Hepatocyte (in vitro differentiated cells): ENCODE results near the gene NEU4. TPM values are rescaled to one million over a fixed set of nuclear protein-coding genes. Genes with fewer than 3 reads are reported as not detected.

ENCODE experiments used
- DNase-seq: peaks from one replicate; pipeline ENCODE4 v3.0.0-alpha.2; 2016; ENCODE audit warnings: low spot score
- H2AFZ ChIP-seq: fragments of 200-600 bp; sonication (generic); 2 replicates; pipeline ENCODE4 v1.6.0; 2016; ENCODE audit warnings: antibody characterized with exemption, mild to moderate bottlenecking
- H3K27ac ChIP-seq: fragments of 200-600 bp; sonication (generic); 2 replicates; pipeline ENCODE4 v1.5.1; 2016; ENCODE audit warnings: mild to moderate bottlenecking
- H3K27me3 ChIP-seq: fragments of 200-600 bp; sonication (generic); 2 replicates; pipeline ENCODE4 v1.6.1; 2016
- H3K36me3 ChIP-seq: fragments of 200-600 bp; sonication (generic); replicated peaks from 2 replicates; pipeline ENCODE4 v1.5.1; 2016; ENCODE audit warnings: low read depth; ENCODE audit not compliant: insufficient read depth
- H3K4me1 ChIP-seq: fragments of 200-600 bp; sonication (generic); 2 replicates; pipeline ENCODE4 v1.5.1; 2016; ENCODE audit warnings: mild to moderate bottlenecking, moderate library complexity; ENCODE audit not compliant: insufficient read depth
- H3K4me2 ChIP-seq: fragments of 200-600 bp; sonication (generic); 2 replicates; pipeline ENCODE4 v1.6.0; 2016
- H3K4me3 ChIP-seq: fragments of 200-600 bp; sonication (generic); 2 replicates; pipeline ENCODE4 v1.5.1; 2016; ENCODE audit warnings: mild to moderate bottlenecking
- H3K79me2 ChIP-seq: fragments of 200-600 bp; sonication (generic); 2 replicates; pipeline ENCODE4 v1.6.0; 2017; ENCODE audit warnings: mild to moderate bottlenecking
- H3K9me2 ChIP-seq: fragments of 200-600 bp; sonication (generic); replicated peaks from 2 replicates; pipeline ENCODE4 v1.6.0; 2017; ENCODE audit warnings: mild to moderate bottlenecking; ENCODE audit not compliant: insufficient read depth
- H3K9me3 ChIP-seq: fragments of 200-600 bp; sonication (generic); 2 replicates; pipeline ENCODE4 v1.5.1; 2016; ENCODE audit warnings: low read depth, mild to moderate bottlenecking
- H4K20me1 ChIP-seq: fragments of 200-600 bp; sonication (generic); 2 replicates; pipeline ENCODE4 v1.6.0; 2016; ENCODE audit warnings: mild to moderate bottlenecking; ENCODE audit not compliant: insufficient read depth, poor library complexity, severe bottlenecking
- EZH2 ChIP-seq: fragments of 200-600 bp; sonication (generic); IDR thresholded peaks from 2 replicates; pipeline ENCODE4 v1.6.1; 2016; ENCODE audit warnings: antibody characterized with exemption, mild to moderate bottlenecking, borderline replicate concordance
- EZH2phosphoT487 ChIP-seq: fragments of 200-600 bp; sonication (generic); IDR thresholded peaks from one replicate; pipeline ENCODE4 v1.6.1; 2018; ENCODE audit warnings: antibody characterized with exemption, mild to moderate bottlenecking, low read depth, moderate library complexity; ENCODE audit not compliant: unreplicated experiment, severe bottlenecking
- WGBS: methylation state at CpG from one replicate; pipeline ENCODE4 v1.1.6; 2016; ENCODE audit warnings: low lambda C conversion rate; ENCODE audit errors: missing lambda C conversion rate; 5-methylcytosine and 5-hydroxymethylcytosine counted together
- polyA plus RNA-seq: library from polyadenylated mRNA; unstranded; fragments of >200 nt; fragmentation: Nextera tagmentation; extraction: Ambion mirVana; gene quantifications from 2 replicates; pipeline ENCODE4 v1.2.1, GENCODE V29; 2016
- total RNA-seq: library from RNA; depleted of rRNA; stranded (reverse); fragments of >200 nt; gene quantifications from 2 replicates; pipeline ENCODE4 v1.2.3, GENCODE V29; 2014
- TF ChIP-seq, protein P1 (sequence below): fragments of 200-600 bp; sonication (generic); IDR thresholded peaks from 2 replicates; pipeline ENCODE4 v1.5.1; 2016; ENCODE audit warnings: antibody characterized with exemption, mild to moderate bottlenecking; ENCODE audit not compliant: poor library complexity

NEU4 gene
- total and polyA plus RNA-seq, 2 experiments from 2014 or later, result 6.8 to 10.2 TPM

DNA sequence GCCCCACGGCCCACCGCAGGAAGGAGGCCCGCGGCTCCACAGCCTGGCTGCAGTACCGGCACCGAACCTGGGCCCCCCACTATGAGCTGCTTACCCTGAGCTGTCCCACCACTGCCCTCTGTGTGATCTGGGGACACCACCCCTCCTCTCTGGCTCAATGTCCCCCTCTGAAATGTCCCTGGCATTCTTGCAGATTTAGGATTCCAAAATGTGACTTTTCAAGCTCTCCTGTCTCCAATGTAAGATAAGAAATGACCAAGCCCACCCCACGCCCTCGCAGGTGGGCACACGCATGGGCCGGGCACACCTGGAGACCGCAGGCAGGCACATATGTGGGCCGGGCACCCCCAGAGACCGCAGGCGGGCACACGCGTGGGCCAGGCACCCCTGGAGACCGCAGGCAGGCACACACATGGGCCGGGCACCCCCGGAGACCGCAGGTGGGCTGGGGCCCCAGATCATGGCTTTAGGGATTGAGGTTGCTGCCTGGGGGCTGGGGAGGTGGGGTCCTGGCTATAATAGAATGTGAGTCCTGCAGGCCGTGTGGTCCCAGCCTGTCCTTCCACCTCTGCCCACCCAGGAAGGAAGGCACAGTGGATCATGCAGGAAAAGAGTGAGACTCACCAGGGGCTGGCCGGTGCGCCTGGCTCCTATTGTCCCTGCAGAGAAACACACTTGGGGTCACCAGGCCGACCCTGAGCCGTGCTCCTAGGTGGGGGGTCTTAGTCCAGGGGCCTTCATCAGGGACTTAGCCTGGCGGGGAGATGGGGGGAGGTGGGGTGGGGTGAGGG, 42.5 kb downstream of the NEU4 start:
- TF ChIP-seq EZH2 (no peak), EZH2phosphoT487 (no peak)
- TF ChIP-seq, protein P1, sequence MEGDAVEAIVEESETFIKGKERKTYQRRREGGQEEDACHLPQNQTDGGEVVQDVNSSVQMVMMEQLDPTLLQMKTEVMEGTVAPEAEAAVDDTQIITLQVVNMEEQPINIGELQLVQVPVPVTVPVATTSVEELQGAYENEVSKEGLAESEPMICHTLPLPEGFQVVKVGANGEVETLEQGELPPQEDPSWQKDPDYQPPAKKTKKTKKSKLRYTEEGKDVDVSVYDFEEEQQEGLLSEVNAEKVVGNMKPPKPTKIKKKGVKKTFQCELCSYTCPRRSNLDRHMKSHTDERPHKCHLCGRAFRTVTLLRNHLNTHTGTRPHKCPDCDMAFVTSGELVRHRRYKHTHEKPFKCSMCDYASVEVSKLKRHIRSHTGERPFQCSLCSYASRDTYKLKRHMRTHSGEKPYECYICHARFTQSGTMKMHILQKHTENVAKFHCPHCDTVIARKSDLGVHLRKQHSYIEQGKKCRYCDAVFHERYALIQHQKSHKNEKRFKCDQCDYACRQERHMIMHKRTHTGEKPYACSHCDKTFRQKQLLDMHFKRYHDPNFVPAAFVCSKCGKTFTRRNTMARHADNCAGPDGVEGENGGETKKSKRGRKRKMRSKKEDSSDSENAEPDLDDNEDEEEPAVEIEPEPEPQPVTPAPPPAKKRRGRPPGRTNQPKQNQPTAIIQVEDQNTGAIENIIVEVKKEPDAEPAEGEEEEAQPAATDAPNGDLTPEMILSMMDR, result no peak
- DNase-seq, result no peak
- H3K27ac ChIP-seq, result no peak overlapping the region
- H3K36me3 ChIP-seq, result no peaks in the 10 kb centered on the region
- 96% methylated on average over 25 of the region's 26 CpGs for WGBS
- no peak overlapping the region for H2AFZ ChIP-seq
- no peaks in the 10 kb centered on the region for H4K20me1 ChIP-seq
- H3K9me3 ChIP-seq, result no peaks in the 10 kb centered on the region
- H3K9me2 ChIP-seq, result no peaks in the 10 kb centered on the region
- no peaks in the 10 kb centered on the region for H3K4me1 ChIP-seq
- H3K79me2 ChIP-seq, result no peaks in the 10 kb centered on the region
- H3K4me3 ChIP-seq, result no peak overlapping the region
- no peaks in the 10 kb centered on the region for H3K27me3 ChIP-seq
- no peak overlapping the region for H3K4me2 ChIP-seq

DNA sequence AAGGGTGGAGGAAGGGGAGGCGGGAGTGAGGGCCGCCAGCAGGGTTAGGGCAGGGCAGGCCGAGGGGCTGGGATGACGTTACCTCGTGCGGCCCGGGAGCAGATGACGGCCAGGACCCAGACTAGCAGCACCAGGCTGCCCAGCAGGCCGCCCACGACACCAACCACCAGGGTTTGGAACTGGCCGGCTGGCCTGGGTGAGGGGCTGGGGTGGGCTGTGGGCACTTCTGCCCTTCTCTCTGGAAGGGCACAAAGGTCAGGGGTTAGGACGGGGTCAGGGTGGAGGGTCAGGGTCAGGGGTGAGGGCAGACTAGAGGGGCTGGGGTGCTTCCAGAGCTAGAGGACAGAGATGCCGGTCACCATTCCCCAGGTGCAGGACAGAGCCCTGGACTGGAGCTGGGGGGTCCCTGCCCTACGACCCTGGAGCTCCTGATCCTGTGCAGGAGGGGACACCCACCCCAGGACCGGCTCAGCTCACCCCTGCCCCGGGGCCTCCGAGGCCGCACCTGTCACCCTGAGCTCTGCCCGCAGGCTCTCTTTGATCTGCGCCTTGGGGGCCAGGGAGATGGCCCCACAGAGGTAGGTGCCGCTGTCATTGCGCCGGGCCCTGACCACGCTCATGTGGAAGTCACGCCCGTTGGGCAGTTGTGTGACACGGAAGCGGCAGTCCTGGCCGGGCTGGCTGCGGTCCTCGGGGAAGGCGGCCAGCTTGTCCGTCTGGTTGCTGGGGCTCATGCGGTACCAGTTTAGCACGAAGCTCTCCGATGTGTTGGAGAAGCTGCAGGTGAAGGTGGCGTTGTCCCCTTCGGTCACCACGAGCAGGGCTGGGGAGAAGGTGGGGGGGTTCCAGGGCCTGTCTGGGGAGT, 43.4 kb downstream of the NEU4 start:
- no peak overlapping the region for H2AFZ ChIP-seq
- H3K4me2 ChIP-seq, result no peak overlapping the region
- no peaks in the 10 kb centered on the region for H3K27me3 ChIP-seq
- no peaks in the 10 kb centered on the region for H3K9me2 ChIP-seq
- no peak for DNase-seq
- H4K20me1 ChIP-seq, result no peaks in the 10 kb centered on the region
- H3K79me2 ChIP-seq, result no peaks in the 10 kb centered on the region
- WGBS, result 96% methylated on average over 34 of the region's 39 CpGs
- no peak overlapping the region for H3K4me3 ChIP-seq
- no peak overlapping the region for H3K27ac ChIP-seq
- H3K9me3 ChIP-seq, result no peaks in the 10 kb centered on the region
- H3K36me3 ChIP-seq, result no peaks in the 10 kb centered on the region
- TF ChIP-seq, protein P1, result no peak
- no peak for TF ChIP-seq EZH2phosphoT487
- TF ChIP-seq EZH2, result no peak
- H3K4me1 ChIP-seq, result no peaks in the 10 kb centered on the region

DNA sequence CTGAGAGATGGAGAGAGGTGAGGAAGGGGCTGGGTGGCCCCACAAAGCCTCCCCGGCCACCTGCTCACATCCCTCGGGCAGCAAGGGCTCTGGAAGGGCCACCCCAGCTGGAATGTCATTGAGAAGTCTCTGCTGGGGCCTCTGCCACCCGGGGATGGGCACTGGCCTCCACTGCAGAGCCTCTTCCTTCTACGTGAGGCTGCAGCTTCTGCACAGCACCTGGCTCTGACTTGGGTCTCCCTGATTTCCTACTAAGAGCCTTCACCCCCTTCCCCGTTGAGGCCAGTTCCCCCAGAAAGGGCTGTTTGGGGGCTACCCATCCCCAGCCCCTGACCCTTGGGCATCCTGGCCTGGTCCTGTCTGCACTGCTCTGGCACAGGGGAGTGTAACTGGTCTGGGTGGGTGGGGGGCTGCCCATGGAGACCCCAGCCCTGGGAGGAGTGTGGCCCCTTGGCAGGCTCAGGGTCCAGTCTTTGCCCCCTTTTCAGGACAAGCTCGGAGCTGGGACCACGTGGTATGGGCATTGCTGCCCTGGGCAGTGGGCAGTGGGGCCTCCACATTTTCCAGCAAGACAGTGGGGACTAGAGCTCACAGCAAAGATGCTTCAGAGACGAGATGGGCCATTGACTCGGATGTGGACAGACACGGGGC, 44.1 kb downstream of the NEU4 start:
- no peak overlapping the region for H2AFZ ChIP-seq
- WGBS, result 93% methylated on average over 10 of the region's 10 CpGs

More for the DNA sequence above, 44.1 kb downstream of the NEU4 start:
- Histone ChIP-seq H4K20me1 (no peaks in the 10 kb centered on the region), H3K4me2 (no peak overlapping the region), H3K27me3 (no peaks in the 10 kb centered on the region), H3K4me1 (no peaks in the 10 kb centered on the region), H3K36me3 (no peaks in the 10 kb centered on the region), H3K79me2 (no peaks in the 10 kb centered on the region), H3K4me3 (no peak overlapping the region), H3K27ac (no peak overlapping the region), H3K9me2 (no peaks in the 10 kb centered on the region), H3K9me3 (no peaks in the 10 kb centered on the region)
- no peak for DNase-seq
- TF ChIP-seq EZH2phosphoT487, result no peak
- TF ChIP-seq, protein P1, result no peak
- no peak for TF ChIP-seq EZH2
